DOHH2 (cell line): ENCODE results near the gene CORO1A.

Experiments used
- EZH2phosphoT487 ChIP-seq: fragments of 200-600 bp; sonication (generic); IDR thresholded peaks from 2 replicates; pipeline ENCODE4 v1.6.1; 2017; ENCODE audit warnings: borderline replicate concordance, mild to moderate bottlenecking, antibody characterized with exemption, low read length, moderate library complexity, mixed read lengths
- TF ChIP-seq, protein P1 (sequence below): fragments of 200-600 bp; sonication (generic); IDR thresholded peaks from one replicate; pipeline ENCODE4 v1.5.1; 2014; ENCODE audit warnings: antibody characterized with exemption, mild to moderate bottlenecking, low read depth, low read length; ENCODE audit not compliant: poor library complexity, severe bottlenecking

GRCh38 chr16:30147843-30148510 lies 35.4 kb upstream of the CORO1A start:
- TF ChIP-seq, protein P1, sequence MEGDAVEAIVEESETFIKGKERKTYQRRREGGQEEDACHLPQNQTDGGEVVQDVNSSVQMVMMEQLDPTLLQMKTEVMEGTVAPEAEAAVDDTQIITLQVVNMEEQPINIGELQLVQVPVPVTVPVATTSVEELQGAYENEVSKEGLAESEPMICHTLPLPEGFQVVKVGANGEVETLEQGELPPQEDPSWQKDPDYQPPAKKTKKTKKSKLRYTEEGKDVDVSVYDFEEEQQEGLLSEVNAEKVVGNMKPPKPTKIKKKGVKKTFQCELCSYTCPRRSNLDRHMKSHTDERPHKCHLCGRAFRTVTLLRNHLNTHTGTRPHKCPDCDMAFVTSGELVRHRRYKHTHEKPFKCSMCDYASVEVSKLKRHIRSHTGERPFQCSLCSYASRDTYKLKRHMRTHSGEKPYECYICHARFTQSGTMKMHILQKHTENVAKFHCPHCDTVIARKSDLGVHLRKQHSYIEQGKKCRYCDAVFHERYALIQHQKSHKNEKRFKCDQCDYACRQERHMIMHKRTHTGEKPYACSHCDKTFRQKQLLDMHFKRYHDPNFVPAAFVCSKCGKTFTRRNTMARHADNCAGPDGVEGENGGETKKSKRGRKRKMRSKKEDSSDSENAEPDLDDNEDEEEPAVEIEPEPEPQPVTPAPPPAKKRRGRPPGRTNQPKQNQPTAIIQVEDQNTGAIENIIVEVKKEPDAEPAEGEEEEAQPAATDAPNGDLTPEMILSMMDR = no peak
- no peak for TF ChIP-seq EZH2phosphoT487
